Measurements from ENCODE around the gene MARK3.

Gene MARK3

GRCh38 chr14:103404920-103405319, 19.7 kb downstream of the MARK3 start:
- TF ChIP-seq CTCF (IDR thresholded peaks at IDR 0.05): no peak
- TF ChIP-seq ZFX (IDR thresholded peaks at IDR 0.05; ENCODE audit: borderline replicate concordance): no peak
- H3K27ac ChIP-seq: peak overlapping the region; percentile 7; the same call in 1 of the 2 replicates

GRCh38 chr14:103408491-103409155, 23.4 kb downstream of the MARK3 start:
- no peak for TF ChIP-seq ZFX (IDR thresholded peaks at IDR 0.05; ENCODE audit: borderline replicate concordance)
- no peak for TF ChIP-seq CTCF (IDR thresholded peaks at IDR 0.05)
- peak overlapping the region; percentile 20; the same call in 1 of the 2 replicates for H3K27ac ChIP-seq

GRCh38 chr14:103416916-103417315, 31.7 kb downstream of the MARK3 start:
- no peak overlapping the region for H3K27ac ChIP-seq
- TF ChIP-seq CTCF (IDR thresholded peaks at IDR 0.05): no peak
- no peak for TF ChIP-seq ZFX (IDR thresholded peaks at IDR 0.05; ENCODE audit: borderline replicate concordance)

- TF ChIP-seq ZFX (IDR thresholded peaks at IDR 0.05; ENCODE audit: borderline replicate concordance) (no peak), CTCF (IDR thresholded peaks at IDR 0.05) (no peak)
- no peak overlapping the region for H3K27ac ChIP-seq
These were observed 33.2 kb downstream of the MARK3 start for GRCh38 chr14:103418481-103418818.

GRCh38 chr14:103421556-103421955, 36.3 kb downstream of the MARK3 start:
- TF ChIP-seq ZFX (IDR thresholded peaks at IDR 0.05; ENCODE audit: borderline replicate concordance): no peak
- no peak for TF ChIP-seq CTCF (IDR thresholded peaks at IDR 0.05)
- no peak overlapping the region for H3K27ac ChIP-seq

GRCh38 chr14:103423050-103423461, 37.8 kb downstream of the MARK3 start:
- TF ChIP-seq CTCF (IDR thresholded peaks at IDR 0.05) (no peak), ZFX (IDR thresholded peaks at IDR 0.05; ENCODE audit: borderline replicate concordance) (no peak)
- H3K27ac ChIP-seq: no peak overlapping the region

- no peak for TF ChIP-seq ZFX (IDR thresholded peaks at IDR 0.05; ENCODE audit: borderline replicate concordance)
- TF ChIP-seq CTCF (IDR thresholded peaks at IDR 0.05): no peak
- no peak overlapping the region for H3K27ac ChIP-seq
These were observed 42.5 kb downstream of the MARK3 start for GRCh38 chr14:103427485-103428443.

All from 22Rv1 (cell line).